ENCODE results near the gene MYO1E. TPM values are rescaled to one million over a fixed set of nuclear protein-coding genes. Genes with fewer than 3 reads are reported as not detected.

Gene MYO1E
- total RNA-seq, 1 donor: 336 TPM

DNA sequence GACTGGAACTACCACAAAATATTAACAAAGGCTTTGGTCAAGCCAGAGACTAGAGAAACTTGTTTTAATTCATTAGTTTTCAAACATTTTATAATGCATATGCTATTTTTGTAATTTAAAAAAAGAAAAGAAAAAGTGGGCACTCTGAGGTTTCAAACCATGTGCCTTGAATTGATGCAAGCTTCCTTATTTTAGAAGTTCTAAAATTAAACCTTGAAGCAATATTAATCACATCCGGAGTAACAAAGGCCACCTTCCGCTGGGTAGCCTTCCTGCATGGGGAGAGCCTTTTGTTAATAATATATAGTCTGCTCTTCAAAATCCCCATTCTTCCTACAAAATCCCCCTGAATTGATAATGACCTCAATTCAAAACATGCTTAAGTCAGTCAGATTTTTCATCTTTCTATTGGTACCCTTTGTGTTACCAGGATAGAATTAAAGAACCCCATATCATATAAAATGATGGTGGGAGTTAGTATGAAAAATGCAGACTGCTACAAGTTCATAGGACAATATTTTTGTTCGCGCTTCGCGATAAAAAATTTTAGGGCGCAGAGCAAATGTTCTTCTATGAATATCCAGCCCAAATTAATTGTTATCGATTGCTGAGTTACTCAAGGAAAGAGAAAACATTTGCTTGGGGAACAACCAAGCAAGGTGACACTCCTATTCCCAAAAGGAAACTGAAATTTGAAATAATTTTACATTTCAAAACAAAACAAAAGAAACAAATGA, 135.4 kb downstream of the MYO1E start:
- H3K79me2 ChIP-seq (ENCODE audit: insufficient read depth, low read length): peaks cover 21% of the 10 kb centered on the region
- TF ChIP-seq, protein P1, sequence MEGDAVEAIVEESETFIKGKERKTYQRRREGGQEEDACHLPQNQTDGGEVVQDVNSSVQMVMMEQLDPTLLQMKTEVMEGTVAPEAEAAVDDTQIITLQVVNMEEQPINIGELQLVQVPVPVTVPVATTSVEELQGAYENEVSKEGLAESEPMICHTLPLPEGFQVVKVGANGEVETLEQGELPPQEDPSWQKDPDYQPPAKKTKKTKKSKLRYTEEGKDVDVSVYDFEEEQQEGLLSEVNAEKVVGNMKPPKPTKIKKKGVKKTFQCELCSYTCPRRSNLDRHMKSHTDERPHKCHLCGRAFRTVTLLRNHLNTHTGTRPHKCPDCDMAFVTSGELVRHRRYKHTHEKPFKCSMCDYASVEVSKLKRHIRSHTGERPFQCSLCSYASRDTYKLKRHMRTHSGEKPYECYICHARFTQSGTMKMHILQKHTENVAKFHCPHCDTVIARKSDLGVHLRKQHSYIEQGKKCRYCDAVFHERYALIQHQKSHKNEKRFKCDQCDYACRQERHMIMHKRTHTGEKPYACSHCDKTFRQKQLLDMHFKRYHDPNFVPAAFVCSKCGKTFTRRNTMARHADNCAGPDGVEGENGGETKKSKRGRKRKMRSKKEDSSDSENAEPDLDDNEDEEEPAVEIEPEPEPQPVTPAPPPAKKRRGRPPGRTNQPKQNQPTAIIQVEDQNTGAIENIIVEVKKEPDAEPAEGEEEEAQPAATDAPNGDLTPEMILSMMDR (IDR thresholded peaks at IDR 0.05; ENCODE audit: extremely low read depth, low read depth, low read length): no peak
- no peak overlapping the region for H2AFZ ChIP-seq (ENCODE audit: low read length)
- no peaks in the 10 kb centered on the region for H3K9me3 ChIP-seq (ENCODE audit: low read depth, low read length)
- H3K36me3 ChIP-seq (ENCODE audit: insufficient read depth, low read length): peaks cover 2% of the 10 kb centered on the region
- no peak overlapping the region for H3K27ac ChIP-seq (ENCODE audit: low read depth, low read length)
- no peak for DNase-seq (ENCODE audit: insufficient read length, low spot score, missing footprints)
- H3K4me3 ChIP-seq (ENCODE audit: insufficient read depth, low read length): no peak overlapping the region
- peaks cover 21% of the 10 kb centered on the region for H3K4me1 ChIP-seq (ENCODE audit: insufficient read depth, low read length)
- no peaks in the 10 kb centered on the region for H3K27me3 ChIP-seq (ENCODE audit: insufficient read depth, low read length)
- H4K20me1 ChIP-seq (ENCODE audit: insufficient read depth, low read length): peaks cover under 1% of the 10 kb centered on the region
- H3K4me2 ChIP-seq (ENCODE audit: insufficient read depth, low read length): no peak overlapping the region

DNA sequence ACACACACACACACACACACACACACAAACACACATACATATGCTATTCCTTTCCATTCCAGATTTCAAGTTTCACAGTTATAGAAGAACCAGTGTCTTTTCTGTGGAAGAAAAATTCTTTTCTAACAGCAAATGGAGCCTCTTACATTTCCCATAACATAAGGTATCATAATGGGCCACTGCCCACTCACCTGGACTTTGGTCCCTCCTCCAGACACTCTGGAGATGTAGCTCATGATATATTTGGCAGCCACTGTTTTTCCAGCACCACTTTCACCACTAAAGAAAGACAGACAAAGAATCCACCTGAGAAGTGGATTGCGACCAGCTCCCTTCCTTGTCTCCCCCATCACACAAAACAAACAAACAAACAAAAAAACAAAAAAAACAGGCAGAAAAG, 136.3 kb downstream of the MYO1E start:
- TF ChIP-seq, protein P1 (IDR thresholded peaks at IDR 0.05; ENCODE audit: extremely low read depth, low read depth, low read length): no peak
- H3K79me2 ChIP-seq (ENCODE audit: insufficient read depth, low read length): peaks cover 25% of the 10 kb centered on the region
- peaks cover 9% of the 10 kb centered on the region for H4K20me1 ChIP-seq (ENCODE audit: insufficient read depth, low read length)
- no peak overlapping the region for H3K4me2 ChIP-seq (ENCODE audit: insufficient read depth, low read length)
- H3K36me3 ChIP-seq (ENCODE audit: insufficient read depth, low read length): peaks cover 5% of the 10 kb centered on the region
- H3K9me3 ChIP-seq (ENCODE audit: low read depth, low read length): no peaks in the 10 kb centered on the region
- H2AFZ ChIP-seq (ENCODE audit: low read length): no peak overlapping the region
- DNase-seq (ENCODE audit: insufficient read length, low spot score, missing footprints): no peak
- no peak overlapping the region for H3K4me3 ChIP-seq (ENCODE audit: insufficient read depth, low read length)
- no peak overlapping the region for H3K27ac ChIP-seq (ENCODE audit: low read depth, low read length)
- H3K27me3 ChIP-seq (ENCODE audit: insufficient read depth, low read length): no peaks in the 10 kb centered on the region
- H3K4me1 ChIP-seq (ENCODE audit: insufficient read depth, low read length): peaks cover 27% of the 10 kb centered on the region

DNA sequence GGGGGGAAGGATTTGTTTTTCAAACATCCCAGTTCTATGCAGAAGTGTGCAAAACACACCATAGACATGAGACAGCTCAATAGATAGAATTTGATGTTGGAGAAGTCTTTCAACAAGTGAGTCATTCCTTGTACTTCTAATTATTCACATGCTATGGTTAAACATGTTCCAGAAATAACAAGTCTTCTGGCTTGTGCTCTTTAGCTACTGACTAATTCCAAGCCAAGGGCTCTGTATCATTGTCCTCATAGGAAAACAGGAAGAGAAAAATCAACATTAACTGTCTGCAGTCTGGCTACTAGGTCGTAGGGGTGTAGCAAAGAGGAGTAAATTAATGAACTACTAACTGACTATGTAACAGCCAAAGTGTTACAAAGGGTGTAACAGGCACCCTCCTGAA, 140.2 kb downstream of the MYO1E start:
- H3K27ac ChIP-seq (ENCODE audit: low read depth, low read length): peak overlapping the region; percentile 78
- peaks cover 16% of the 10 kb centered on the region for H3K4me1 ChIP-seq (ENCODE audit: insufficient read depth, low read length)
- peak overlapping the region; percentile 80 for H3K4me2 ChIP-seq (ENCODE audit: insufficient read depth, low read length)
- peak; percentile 95 for DNase-seq (ENCODE audit: insufficient read length, low spot score, missing footprints)
- no peaks in the 10 kb centered on the region for H3K9me3 ChIP-seq (ENCODE audit: low read depth, low read length)
- H3K79me2 ChIP-seq (ENCODE audit: insufficient read depth, low read length): peaks cover 10% of the 10 kb centered on the region
- peak overlapping the region; percentile 17 for H3K4me3 ChIP-seq (ENCODE audit: insufficient read depth, low read length)
- no peaks in the 10 kb centered on the region for H3K27me3 ChIP-seq (ENCODE audit: insufficient read depth, low read length)
- peaks cover 26% of the 10 kb centered on the region for H3K36me3 ChIP-seq (ENCODE audit: insufficient read depth, low read length)
- peaks cover 14% of the 10 kb centered on the region for H4K20me1 ChIP-seq (ENCODE audit: insufficient read depth, low read length)
- TF ChIP-seq, protein P1 (IDR thresholded peaks at IDR 0.05; ENCODE audit: extremely low read depth, low read depth, low read length): no peak
- H2AFZ ChIP-seq (ENCODE audit: low read length): peak overlapping the region; percentile 24

GRCh38 chr15:59230531-59231055, 142.1 kb downstream of the MYO1E start:
- Histone ChIP-seq H2AFZ (ENCODE audit: low read length) (no peak overlapping the region), H3K27me3 (ENCODE audit: insufficient read depth, low read length) (no peaks in the 10 kb centered on the region), H3K27ac (ENCODE audit: low read depth, low read length) (no peak overlapping the region), H3K79me2 (ENCODE audit: insufficient read depth, low read length) (peaks cover 5% of the 10 kb centered on the region), H3K4me3 (ENCODE audit: insufficient read depth, low read length) (no peak overlapping the region), H3K4me1 (ENCODE audit: insufficient read depth, low read length) (peaks cover 16% of the 10 kb centered on the region), H3K9me3 (ENCODE audit: low read depth, low read length) (no peaks in the 10 kb centered on the region), H3K36me3 (ENCODE audit: insufficient read depth, low read length) (peaks cover 43% of the 10 kb centered on the region), H3K4me2 (ENCODE audit: insufficient read depth, low read length) (no peak overlapping the region), H4K20me1 (ENCODE audit: insufficient read depth, low read length) (peaks cover 14% of the 10 kb centered on the region)
- no peak for DNase-seq (ENCODE audit: insufficient read length, low spot score, missing footprints)
- TF ChIP-seq, protein P1 (IDR thresholded peaks at IDR 0.05; ENCODE audit: extremely low read depth, low read depth, low read length): no peak

Data from osteoblast (primary cell).